Mucosa of rectum (tissue), 2 donors: ENCODE data around the gene LRCH3.

ENCODE experiments used
- H3K27ac ChIP-seq, 2 donors: one replicate each; pipeline ENCODE4 v1.7.0; 2013; ENCODE audit warnings: inconsistent platforms in 2 of 2, low read depth in 2 of 2, low read length in 2 of 2
- H3K27me3 ChIP-seq, 2 donors: one replicate each; pipeline ENCODE4 v1.7.0; 2013; ENCODE audit warnings: low read length in 2 of 2; ENCODE audit not compliant: control insufficient read depth in 2 of 2, insufficient read depth in 2 of 2
- H3K36me3 ChIP-seq, 2 donors: one replicate each; pipeline ENCODE4 v1.7.0; 2013; ENCODE audit warnings: low read length in 2 of 2; ENCODE audit not compliant: control insufficient read depth in 2 of 2, insufficient read depth in 2 of 2
- H3K4me1 ChIP-seq, 2 donors: one replicate each; pipeline ENCODE4 v1.7.0; 2013; ENCODE audit warnings: low read length in 2 of 2, mild to moderate bottlenecking in 1 of 2; ENCODE audit not compliant: control insufficient read depth in 2 of 2, insufficient read depth in 2 of 2
- H3K4me3 ChIP-seq, 2 donors: one replicate each; pipeline ENCODE4 v1.7.0; 2013; ENCODE audit warnings: low read length in 2 of 2
- H3K9ac ChIP-seq, 2 donors: one replicate each; pipeline ENCODE4 v1.7.0; 2013; ENCODE audit warnings: low read length in 2 of 2, low read depth in 1 of 2, mild to moderate bottlenecking in 1 of 2
- H3K9me3 ChIP-seq, 2 donors: one replicate each; pipeline ENCODE4 v1.7.0; 2013; ENCODE audit warnings: low read length in 2 of 2; ENCODE audit not compliant: control insufficient read depth in 2 of 2
- donor health status: healthy.
- donor health status: Normal muscosa, but diverticular disease.

The LRCH3 gene

DNA sequence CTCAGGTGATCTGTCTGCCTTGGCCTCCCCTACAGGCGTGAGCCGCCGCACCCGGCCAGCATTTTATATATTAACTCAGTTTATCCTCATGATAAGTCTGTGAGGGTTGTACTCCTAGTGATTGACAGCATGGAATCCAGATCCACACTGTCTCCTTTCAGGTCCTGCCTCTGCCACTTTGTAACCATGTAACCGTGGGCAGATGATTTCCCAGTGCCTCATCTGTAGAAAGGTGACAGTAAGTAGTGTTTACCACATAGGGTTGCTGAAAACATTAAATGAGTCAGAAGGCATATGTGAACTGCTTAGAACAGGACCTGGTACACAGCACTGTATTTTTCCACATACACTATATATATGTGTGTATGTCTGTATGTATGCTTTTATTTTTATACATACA, 38.9 kb upstream of the LRCH3 start:
- Histone ChIP-seq H3K9ac (no peak overlapping the region), H3K36me3 (peaks cover 2 to 7% of the 10 kb centered on the region in 2 donors), H3K4me3 (peak overlapping the region in 1 of 2 donors; percentile 9), H3K4me1 (peaks cover 17 to 18% of the 10 kb centered on the region in 2 donors), H3K27me3 (no peaks in the 10 kb centered on the region), H3K27ac (no peak overlapping the region), H3K9me3 (no peaks in the 10 kb centered on the region)

GRCh38 chr3:197753263-197753662, 37.8 kb upstream of the LRCH3 start:
- no peaks in the 10 kb centered on the region for H3K9me3 ChIP-seq
- H3K9ac ChIP-seq, result no peak overlapping the region
- H3K36me3 ChIP-seq, result peaks cover 2 to 13% of the 10 kb centered on the region in 2 donors
- peaks cover 17 to 18% of the 10 kb centered on the region in 2 donors for H3K4me1 ChIP-seq
- no peak overlapping the region for H3K4me3 ChIP-seq
- H3K27ac ChIP-seq, result no peak overlapping the region
- no peaks in the 10 kb centered on the region for H3K27me3 ChIP-seq

- Histone ChIP-seq H3K9me3 (no peaks in the 10 kb centered on the region), H3K9ac (no peak overlapping the region), H3K27ac (no peak overlapping the region), H3K27me3 (no peaks in the 10 kb centered on the region), H3K36me3 (peaks cover 23 to 24% of the 10 kb centered on the region in 2 donors), H3K4me1 (peaks cover 5 to 8% of the 10 kb centered on the region in 2 donors), H3K4me3 (no peak overlapping the region)
Measured at GRCh38 chr3:197756704-197757103, 34.4 kb upstream of the LRCH3 start.

GRCh38 chr3:197758512-197758911, 32.5 kb upstream of the LRCH3 start:
- Histone ChIP-seq H3K9ac (no peak overlapping the region), H3K27ac (no peak overlapping the region), H3K4me1 (peaks cover 0 to 2% of the 10 kb centered on the region in 2 donors), H3K36me3 (peaks cover 28 to 29% of the 10 kb centered on the region in 2 donors), H3K4me3 (no peak overlapping the region), H3K27me3 (no peaks in the 10 kb centered on the region), H3K9me3 (no peaks in the 10 kb centered on the region)

- H3K9ac ChIP-seq, result no peak overlapping the region
- H3K36me3 ChIP-seq, result peaks cover 32 to 34% of the 10 kb centered on the region in 2 donors
- H3K4me3 ChIP-seq, result no peak overlapping the region
- no peaks in the 10 kb centered on the region for H3K27me3 ChIP-seq
- H3K4me1 ChIP-seq, result no peaks in the 10 kb centered on the region
- no peaks in the 10 kb centered on the region for H3K9me3 ChIP-seq
- H3K27ac ChIP-seq, result no peak overlapping the region
Measured at GRCh38 chr3:197761784-197762183, 29.3 kb upstream of the LRCH3 start.

GRCh38 chr3:197775317-197775716, 15.7 kb upstream of the LRCH3 start:
- Histone ChIP-seq H3K27me3 (no peaks in the 10 kb centered on the region), H3K9ac (no peak overlapping the region), H3K27ac (no peak overlapping the region), H3K9me3 (no peaks in the 10 kb centered on the region), H3K36me3 (peaks cover 41 to 51% of the 10 kb centered on the region in 2 donors), H3K4me1 (no peaks in the 10 kb centered on the region), H3K4me3 (no peak overlapping the region)

GRCh38 chr3:197782230-197782629, 8.8 kb upstream of the LRCH3 start:
- Histone ChIP-seq H3K27me3 (no peaks in the 10 kb centered on the region), H3K4me3 (no peak overlapping the region), H3K9ac (no peak overlapping the region), H3K9me3 (no peaks in the 10 kb centered on the region), H3K4me1 (no peaks in the 10 kb centered on the region), H3K36me3 (peaks cover 36 to 42% of the 10 kb centered on the region in 2 donors), H3K27ac (no peak overlapping the region)

DNA sequence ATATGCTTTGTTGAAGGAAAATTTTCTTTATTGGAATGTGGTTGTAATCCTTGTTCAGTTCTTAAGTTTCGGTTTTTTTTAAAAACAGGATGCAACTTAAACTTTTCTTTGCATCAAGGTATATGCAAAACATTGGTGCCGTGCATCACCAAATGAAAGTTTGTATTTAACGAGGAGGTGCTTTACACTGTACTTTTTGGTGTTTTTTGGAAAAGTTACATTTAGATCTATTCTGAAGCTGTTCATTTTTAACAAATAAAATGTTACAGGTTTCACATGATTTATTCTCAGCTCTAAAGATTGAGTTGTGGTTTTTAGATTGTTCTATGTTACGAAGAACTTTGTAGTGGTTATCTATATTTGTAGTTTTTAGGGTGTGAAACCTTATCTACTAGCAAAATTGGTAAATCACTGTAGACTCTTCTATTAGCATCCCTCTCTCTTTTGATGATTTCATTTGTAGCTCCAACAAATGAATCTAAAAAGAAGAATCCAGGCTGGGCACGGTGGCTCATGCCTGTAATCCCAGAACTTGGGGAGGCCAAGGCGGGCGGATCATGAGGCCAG, 7.0 kb upstream of the LRCH3 start:
- Histone ChIP-seq H3K4me3 (no peak overlapping the region), H3K27ac (no peak overlapping the region), H3K4me1 (no peaks in the 10 kb centered on the region), H3K9ac (no peak overlapping the region), H3K9me3 (no peaks in the 10 kb centered on the region), H3K36me3 (peaks cover 22 to 29% of the 10 kb centered on the region in 2 donors), H3K27me3 (no peaks in the 10 kb centered on the region)

DNA sequence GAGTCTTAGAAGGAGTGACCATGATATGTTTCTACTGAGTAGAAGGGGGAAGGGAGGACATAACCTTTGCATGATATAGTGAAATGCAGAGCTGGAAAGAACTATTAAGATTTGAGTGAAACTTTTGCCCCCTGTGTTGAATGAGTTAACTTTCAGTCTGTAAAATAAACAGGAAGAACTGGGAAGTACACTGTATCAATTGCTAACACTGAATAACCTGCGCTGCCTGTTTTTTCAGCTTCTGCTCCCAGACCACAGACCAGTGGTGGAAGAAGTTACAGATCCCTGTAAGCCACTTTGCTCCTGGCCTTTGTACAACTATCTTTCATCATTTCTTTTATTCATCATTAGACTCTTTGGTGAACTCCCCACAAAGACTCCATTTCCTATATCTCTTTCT, 3.6 kb upstream of the LRCH3 start:
- Histone ChIP-seq H3K27ac (no peak overlapping the region), H3K4me1 (no peaks in the 10 kb centered on the region), H3K4me3 (no peak overlapping the region), H3K9ac (no peak overlapping the region), H3K27me3 (no peaks in the 10 kb centered on the region), H3K36me3 (peaks cover 6 to 9% of the 10 kb centered on the region in 2 donors), H3K9me3 (no peaks in the 10 kb centered on the region)

- H3K27me3 ChIP-seq, result no peaks in the 10 kb centered on the region
- H3K36me3 ChIP-seq, result peaks cover 0 to 4% of the 10 kb centered on the region in 2 donors
- no peak overlapping the region for H3K9ac ChIP-seq
- no peaks in the 10 kb centered on the region for H3K9me3 ChIP-seq
- no peak overlapping the region for H3K27ac ChIP-seq
- no peak overlapping the region for H3K4me3 ChIP-seq
- H3K4me1 ChIP-seq, result peaks cover 0 to 10% of the 10 kb centered on the region in 2 donors
Measured at GRCh38 chr3:197789309-197789708, 1.7 kb upstream of the LRCH3 start.
